KMS-11 (cell line): ENCODE results near the gene FTCD.
"Not testable (repeated sequence)": the region's sequence is repeated elsewhere in the genome, so short reads cannot be mapped to it uniquely, and the experiment has no call there.

Experiments
- H2AFZ ChIP-seq: fragments of 200-600 bp; sonication (generic); 2 replicates; pipeline ENCODE4 v1.6.1; 2016; ENCODE audit warnings: antibody characterized with exemption, mixed run types, low read depth
- H3K27ac ChIP-seq: fragments of 200-600 bp; sonication (generic); 2 replicates; pipeline ENCODE4 v1.6.1; 2016; ENCODE audit warnings: mild to moderate bottlenecking, mixed run types
- H3K27me3 ChIP-seq: fragments of 200-600 bp; sonication (generic); 2 replicates; pipeline ENCODE4 v1.6.1; 2017; ENCODE audit warnings: mild to moderate bottlenecking, low read depth, mixed run types, moderate library complexity; ENCODE audit not compliant: insufficient read depth
- H3K36me3 ChIP-seq: fragments of 200-600 bp; sonication (generic); 2 replicates; pipeline ENCODE4 v1.6.1; 2017; ENCODE audit warnings: mild to moderate bottlenecking, mixed run types; ENCODE audit not compliant: insufficient read depth
- H3K4me1 ChIP-seq: fragments of 200-600 bp; sonication (generic); 2 replicates; pipeline ENCODE4 v1.6.1; 2016; ENCODE audit warnings: mild to moderate bottlenecking, low read depth, mixed run types; ENCODE audit not compliant: poor library complexity, severe bottlenecking
- H3K4me2 ChIP-seq: fragments of 200-600 bp; sonication (generic); 2 replicates; pipeline ENCODE4 v1.7.0; 2016; ENCODE audit warnings: mild to moderate bottlenecking, mixed run types
- H3K4me3 ChIP-seq: fragments of 200-600 bp; sonication (generic); IDR thresholded peaks from 2 replicates; pipeline ENCODE4 v1.6.1; 2017; ENCODE audit warnings: low read depth, low read length, mixed read lengths; ENCODE audit not compliant: insufficient read depth
- H3K79me2 ChIP-seq: fragments of 200-600 bp; sonication (generic); 2 replicates; pipeline ENCODE4 v1.6.1; 2016; ENCODE audit warnings: low read depth, mixed run types; ENCODE audit not compliant: insufficient read depth
- H3K9ac ChIP-seq: fragments of 200-600 bp; sonication (generic); 2 replicates; pipeline ENCODE4 v1.6.1; 2016; ENCODE audit warnings: mild to moderate bottlenecking, mixed run types
- H4K20me1 ChIP-seq: fragments of 200-600 bp; sonication (generic); 2 replicates; pipeline ENCODE4 v1.6.1; 2016; ENCODE audit warnings: mild to moderate bottlenecking, mixed run types; ENCODE audit not compliant: insufficient read depth
- TF ChIP-seq, protein P1 (sequence below): fragments of 200-600 bp; sonication (generic); conservative IDR thresholded peaks from 2 replicates; pipeline ENCODE4 v1.6.1; 2017; ENCODE audit warnings: low read depth, mild to moderate bottlenecking, antibody characterized with exemption, low read length, moderate library complexity, mixed read lengths

Gene FTCD

DNA sequence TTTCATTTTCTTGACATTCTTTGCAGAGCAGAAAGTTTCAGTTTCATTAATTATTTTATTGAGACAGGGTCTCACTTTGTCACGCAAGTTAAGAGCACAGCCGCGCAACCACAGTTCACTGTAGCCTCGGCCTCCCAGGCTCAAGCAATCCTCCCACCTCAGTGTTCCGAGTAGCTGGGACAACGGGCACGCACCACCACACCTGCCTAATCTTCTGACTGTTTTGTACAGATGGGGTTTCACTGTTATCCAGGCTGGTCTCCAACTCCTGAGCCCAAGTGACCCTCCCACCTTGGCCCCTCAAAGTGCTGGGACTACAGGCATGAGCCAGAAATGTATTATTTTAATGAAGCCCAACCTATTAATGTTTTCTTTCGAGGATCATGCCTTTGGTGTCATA lies 31.9 kb upstream of the FTCD start:
- H3K4me2 ChIP-seq = peak overlapping the region; percentile 91
- peak overlapping the region; percentile 38; the same call in 1 of the 2 replicates for H3K9ac ChIP-seq
- no peaks in the 10 kb centered on the region for H4K20me1 ChIP-seq
- peak overlapping the region; percentile 90 for H3K27ac ChIP-seq
- H3K4me1 ChIP-seq = peaks cover 57% of the 10 kb centered on the region
- no peak overlapping the region for H3K4me3 ChIP-seq
- no peaks in the 10 kb centered on the region for H3K79me2 ChIP-seq
- no peaks in the 10 kb centered on the region; the same call in 1 of the 2 replicates for H3K36me3 ChIP-seq
- TF ChIP-seq, protein P1, sequence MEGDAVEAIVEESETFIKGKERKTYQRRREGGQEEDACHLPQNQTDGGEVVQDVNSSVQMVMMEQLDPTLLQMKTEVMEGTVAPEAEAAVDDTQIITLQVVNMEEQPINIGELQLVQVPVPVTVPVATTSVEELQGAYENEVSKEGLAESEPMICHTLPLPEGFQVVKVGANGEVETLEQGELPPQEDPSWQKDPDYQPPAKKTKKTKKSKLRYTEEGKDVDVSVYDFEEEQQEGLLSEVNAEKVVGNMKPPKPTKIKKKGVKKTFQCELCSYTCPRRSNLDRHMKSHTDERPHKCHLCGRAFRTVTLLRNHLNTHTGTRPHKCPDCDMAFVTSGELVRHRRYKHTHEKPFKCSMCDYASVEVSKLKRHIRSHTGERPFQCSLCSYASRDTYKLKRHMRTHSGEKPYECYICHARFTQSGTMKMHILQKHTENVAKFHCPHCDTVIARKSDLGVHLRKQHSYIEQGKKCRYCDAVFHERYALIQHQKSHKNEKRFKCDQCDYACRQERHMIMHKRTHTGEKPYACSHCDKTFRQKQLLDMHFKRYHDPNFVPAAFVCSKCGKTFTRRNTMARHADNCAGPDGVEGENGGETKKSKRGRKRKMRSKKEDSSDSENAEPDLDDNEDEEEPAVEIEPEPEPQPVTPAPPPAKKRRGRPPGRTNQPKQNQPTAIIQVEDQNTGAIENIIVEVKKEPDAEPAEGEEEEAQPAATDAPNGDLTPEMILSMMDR = no peak
- no peaks in the 10 kb centered on the region for H3K27me3 ChIP-seq
- no peak overlapping the region for H2AFZ ChIP-seq

DNA sequence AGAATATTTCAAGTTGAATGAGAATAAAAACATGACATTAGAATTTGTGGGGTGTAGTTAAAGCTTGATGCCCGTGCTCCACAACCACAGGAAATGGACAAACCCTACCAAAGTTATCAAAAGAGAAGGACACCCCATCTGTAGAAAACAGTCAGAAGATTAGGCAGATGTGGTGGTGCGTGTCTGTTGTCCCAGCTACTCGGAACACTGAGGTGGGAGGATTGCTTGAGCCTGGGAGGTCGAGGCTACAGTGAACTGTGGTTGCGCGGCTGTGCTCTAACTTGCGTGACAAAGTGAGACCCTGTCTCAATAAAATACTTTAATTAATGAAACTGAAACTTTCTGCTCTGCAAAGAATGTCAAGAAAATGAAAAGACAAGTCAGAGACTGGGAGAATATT lies 30.3 kb upstream of the FTCD start:
- peaks cover 54% of the 10 kb centered on the region for H3K4me1 ChIP-seq
- peak overlapping the region; percentile 91 for H3K4me2 ChIP-seq
- H3K9ac ChIP-seq = peak overlapping the region; percentile 45; the same call in 1 of the 2 replicates
- TF ChIP-seq, protein P1 = no peak
- no peaks in the 10 kb centered on the region for H3K79me2 ChIP-seq
- H3K36me3 ChIP-seq = no peaks in the 10 kb centered on the region; the same call in 1 of the 2 replicates
- H3K4me3 ChIP-seq = no peak overlapping the region
- H2AFZ ChIP-seq = peak overlapping the region; percentile 35; the same call in 1 of the 2 replicates
- H4K20me1 ChIP-seq = no peaks in the 10 kb centered on the region
- no peaks in the 10 kb centered on the region for H3K27me3 ChIP-seq
- peak overlapping the region; percentile 90 for H3K27ac ChIP-seq

DNA sequence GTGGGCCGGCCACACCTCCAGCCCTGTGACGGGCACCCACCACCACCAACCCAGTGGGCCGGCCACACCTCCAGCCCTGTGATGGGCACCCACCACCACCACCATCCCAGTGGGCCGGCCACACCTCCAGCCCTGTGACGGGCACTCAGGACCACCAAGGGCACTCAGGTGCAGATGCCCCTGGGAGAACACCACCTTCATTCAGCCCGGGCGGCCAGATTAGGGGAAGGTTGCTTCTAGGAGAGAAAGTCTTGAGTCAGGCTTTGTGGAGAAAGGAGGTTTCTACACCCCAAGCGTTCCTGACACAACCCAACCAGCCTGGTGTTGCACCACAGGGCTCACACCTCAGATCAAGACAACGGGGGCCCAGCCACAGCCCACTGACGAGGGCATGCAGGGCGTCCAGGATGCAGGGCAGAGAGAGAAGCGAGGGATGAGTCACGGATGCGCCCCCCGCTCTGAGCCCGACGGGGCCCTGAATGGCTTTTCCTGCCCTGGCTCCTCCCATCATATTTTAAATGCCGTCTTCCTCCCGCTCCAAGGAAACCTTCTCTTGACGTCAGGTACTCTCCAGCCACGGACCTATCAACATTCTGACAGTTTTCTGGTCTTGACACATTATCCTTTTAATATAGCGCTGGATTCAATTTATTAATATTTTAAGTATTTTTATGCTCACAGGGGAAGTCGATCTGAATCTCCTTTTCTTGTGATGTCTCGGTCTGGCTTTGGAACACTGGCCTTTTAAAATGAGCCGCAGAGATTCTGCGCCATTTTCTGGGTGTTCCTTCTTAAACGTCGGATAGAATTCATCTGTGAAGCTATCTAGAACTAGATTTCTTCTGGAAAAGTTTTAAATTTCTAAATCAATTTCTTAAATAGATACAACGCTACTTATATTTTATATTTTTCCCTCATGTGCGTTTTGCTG lies 29.5 kb upstream of the FTCD start:
- Histone ChIP-seq H3K27ac (peak overlapping the region; percentile 90), H3K9ac (peak overlapping the region; percentile 45; the same call in 1 of the 2 replicates), H3K4me3 (no peak overlapping the region), H4K20me1 (no peaks in the 10 kb centered on the region), H3K79me2 (no peaks in the 10 kb centered on the region), H3K4me2 (peak overlapping the region; percentile 91), H2AFZ (peak overlapping the region; percentile 35), H3K36me3 (no peaks in the 10 kb centered on the region; the same call in 1 of the 2 replicates), H3K4me1 (peaks cover 48% of the 10 kb centered on the region), H3K27me3 (no peaks in the 10 kb centered on the region)
- TF ChIP-seq, protein P1 = no peak

DNA sequence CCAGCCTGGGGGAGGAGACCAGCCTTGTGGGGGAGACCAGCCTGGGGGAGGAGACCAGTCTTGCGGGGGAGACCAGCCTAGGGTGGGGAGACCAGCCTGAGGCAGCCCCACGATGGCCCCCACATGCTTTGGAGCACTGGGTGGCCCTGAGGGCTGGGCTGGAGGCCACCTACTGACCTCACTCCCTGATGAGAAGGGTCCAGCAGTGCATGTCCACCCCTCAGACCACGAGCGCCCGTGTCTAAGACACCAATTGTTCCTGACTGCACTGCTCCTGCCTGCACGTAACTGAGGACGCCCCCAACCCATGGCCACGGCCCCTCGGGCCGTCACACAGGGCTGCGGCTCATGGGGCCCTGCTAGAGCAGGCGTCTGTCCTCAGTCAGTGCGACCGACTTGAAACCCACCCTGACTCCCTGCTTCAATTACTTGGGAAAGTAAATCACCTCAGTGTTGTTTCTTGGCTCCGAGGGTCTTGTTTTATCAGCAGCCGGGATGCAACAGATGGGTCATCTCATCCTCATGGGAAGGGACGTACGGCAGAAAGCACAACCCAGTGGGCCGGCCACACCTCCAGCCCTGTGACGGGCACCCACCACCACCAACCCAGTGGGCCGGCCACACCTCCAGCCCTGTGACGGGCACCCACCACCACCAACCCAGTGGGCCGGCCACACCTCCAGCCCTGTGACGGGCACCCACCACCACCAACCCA lies 28.7 kb upstream of the FTCD start, which contains the start of gene SPATC1L:
Gene SPATC1L (minus strand): TSS at position 550 of the 715 bp plus-strand sequence. CDS start 1,643 bp downstream, outside the sequence.
- Histone ChIP-seq H3K9ac (peak within 1 kb of the TSS; percentile 54; the same call in 1 of the 2 replicates), H4K20me1 (no peaks in the 10 kb centered on the region), H3K4me2 (peak within 1 kb of the TSS; percentile 91), H2AFZ (peak within 1 kb of the TSS; percentile 47), H3K36me3 (no peaks in the 10 kb centered on the region; the same call in 1 of the 2 replicates), H3K4me3 (no peak within 1 kb of the TSS), H3K27me3 (no peaks in the 10 kb centered on the region), H3K27ac (peak within 1 kb of the TSS; percentile 90), H3K4me1 (peaks cover 40% of the 10 kb centered on the region), H3K79me2 (no peaks in the 10 kb centered on the region)
- TF ChIP-seq, protein P1 = no peak

DNA sequence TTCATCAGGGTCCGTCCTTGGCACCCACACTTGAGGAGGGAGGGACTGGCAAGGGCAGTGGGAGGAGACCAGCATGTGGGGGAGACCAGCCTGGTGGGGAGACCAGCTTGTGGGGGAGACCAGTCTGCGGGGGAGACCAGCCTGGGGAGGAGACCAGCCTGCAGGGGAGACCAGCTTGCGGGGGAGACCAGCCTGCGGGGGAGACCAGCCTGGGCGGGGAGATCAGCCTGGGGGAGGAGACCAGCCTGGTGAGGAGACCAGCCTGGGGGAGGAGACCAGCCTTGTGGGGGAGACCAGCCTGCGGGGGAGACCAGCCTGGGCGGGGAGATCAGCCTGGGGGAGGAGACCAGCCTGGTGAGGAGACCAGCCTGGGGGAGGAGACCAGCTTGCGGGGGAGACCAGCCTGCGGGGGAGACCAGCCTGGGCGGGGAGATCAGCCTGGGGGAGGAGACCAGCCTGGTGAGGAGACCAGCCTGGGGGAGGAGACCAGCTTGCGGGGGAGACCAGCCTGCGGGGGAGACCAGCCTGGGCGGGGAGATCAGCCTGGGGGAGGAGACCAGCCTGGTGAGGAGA lies 28.0 kb upstream of the FTCD start:
- Histone ChIP-seq H3K4me2 (peak overlapping the region; percentile 71; the same call in 1 of the 2 replicates), H3K4me1 (peaks cover 34% of the 10 kb centered on the region), H2AFZ (peak overlapping the region; percentile 47; the same call in 1 of the 2 replicates)
- not testable (repeated sequence) for H3K27me3 ChIP-seq, H4K20me1 ChIP-seq, H3K36me3 ChIP-seq, H3K9ac ChIP-seq, H3K79me2 ChIP-seq, H3K27ac ChIP-seq, H3K4me3 ChIP-seq
